Caco-2 (cell line): ENCODE results near the gene KLC1. TPM values are rescaled to one million over a fixed set of nuclear protein-coding genes. Genes with fewer than 3 reads are reported as not detected.
"Not testable (repeated sequence)": the region's sequence is repeated elsewhere in the genome, so short reads cannot be mapped to it uniquely, and the experiment has no call there.

Source experiments
- BruUV-seq: library from RNA; stranded (reverse); fragments of 400-500 nt; replicated peaks from 2 replicates; lab custom pipeline; 2021; lab: Mats Ljungman, UMichigan
- CTCF ChIA-PET: fragments of 300-600 bp; sonication (Branson Sonifier 250); formaldehyde crosslinking; loops from one replicate; lab custom pipeline; 2022; ENCODE audit warnings: antibody characterized with exemption; lab: Charles Lee
- POLR2A ChIA-PET: fragments of 300-600 bp; sonication (Branson Sonifier 250); formaldehyde crosslinking; loops from one replicate; lab custom pipeline; 2022; ENCODE audit warnings: antibody characterized with exemption; lab: Charles Lee
- DNase-seq, 2 experiments: peaks; one replicate each; pipeline versions ENCODE4 v3.0.0 to v3.0.0-alpha.2; 2020 to 2022
- H3K27me3 ChIP-seq: replicated peaks from 2 replicates; pipeline ENCODE4 v1.6.0; 2011; ENCODE audit warnings: low read length; ENCODE audit not compliant: control insufficient read depth, insufficient read depth
- H3K36me3 ChIP-seq: 2 replicates; pipeline ENCODE4 v1.5.1; 2011; ENCODE audit warnings: low read length; ENCODE audit not compliant: control insufficient read depth, insufficient read depth
- H3K4me1 ChIP-seq: fragments of 250-450 bp; sonication (Bioruptor Pico); 2 replicates; pipeline ENCODE4 v1.5.1; 2020; ENCODE audit warnings: mild to moderate bottlenecking
- H3K4me3 ChIP-seq: 2 replicates; pipeline ENCODE4 v1.5.1; 2011; ENCODE audit warnings: low read depth, mild to moderate bottlenecking, control low read depth, low read length
- H3K9me3 ChIP-seq: fragments of 250-450 bp; sonication (Bioruptor Pico); 2 replicates; pipeline ENCODE4 v1.5.1; 2020; ENCODE audit warnings: mild to moderate bottlenecking, moderate library complexity
- H3K27ac Mint-ChIP-seq: one replicate; pipeline ENCODE4 v1.8.0; 2022; ENCODE audit warnings: mixed read lengths; ENCODE audit not compliant: unreplicated experiment
- H3K27me3 Mint-ChIP-seq: one replicate; pipeline ENCODE4 v1.8.0; 2022; ENCODE audit warnings: mixed read lengths; ENCODE audit not compliant: insufficient read depth, unreplicated experiment
- H3K36me3 Mint-ChIP-seq: one replicate; pipeline ENCODE4 v1.8.0; 2022; ENCODE audit warnings: mild to moderate bottlenecking, mixed read lengths; ENCODE audit not compliant: insufficient read depth, unreplicated experiment
- H3K4me1 Mint-ChIP-seq: one replicate; pipeline ENCODE4 v1.8.0; 2022; ENCODE audit warnings: low read depth, mixed read lengths; ENCODE audit not compliant: unreplicated experiment
- H3K4me3 Mint-ChIP-seq: one replicate; pipeline ENCODE4 v1.8.0; 2022; ENCODE audit warnings: mild to moderate bottlenecking, moderate library complexity, mixed read lengths; ENCODE audit not compliant: unreplicated experiment
- H3K9me3 Mint-ChIP-seq: one replicate; pipeline ENCODE4 v1.8.0; 2022; ENCODE audit warnings: mixed read lengths; ENCODE audit not compliant: unreplicated experiment
- CTCF ChIP-seq, 2 experiments: fragments of 200-600 bp in 1 of 2; IDR thresholded peaks; 1 replicate in 1 of 2; 2 replicates in 1 of 2; pipeline versions ENCODE4 v1.5.1 to v1.8.0; 2011 to 2022; ENCODE audit warnings: antibody characterized with exemption in 1 of 2, control low read depth in 1 of 2, inconsistent platforms in 1 of 2, low read depth in 1 of 2, low read length in 1 of 2, mild to moderate bottlenecking in 1 of 2, moderate library complexity in 1 of 2; ENCODE audit not compliant: insufficient read depth in 1 of 2, severe bottlenecking in 1 of 2, unreplicated experiment in 1 of 2
- intact Hi-C: fragments of 100-400 bp; cut with micrococcal nuclease; formaldehyde crosslinking; loops from one replicate; pipeline ENCODE4 v1.10.0; 2022; ENCODE audit not compliant: unreplicated experiment
- total RNA-seq: library from RNA; stranded (reverse); gene quantifications from 2 replicates; pipeline ENCODE4 v1.2.3, GENCODE V29; 2022

The KLC1 gene
- total RNA-seq, 1 experiment from 2014 or later = 110 TPM

GRCh38 chr14:103651585-103651984 is 22.6 kb downstream of the KLC1 start:
- intact Hi-C loops = no loop called here
- peaks cover 23% of the 10 kb centered on the region for H3K36me3 Mint-ChIP-seq
- no peaks in the 10 kb centered on the region for H3K9me3 ChIP-seq
- TF ChIP-seq CTCF (IDR thresholded peaks at IDR 0.05; ENCODE audit: insufficient read depth in 1 of 2, low read depth in 1 of 2, low read length in 1 of 2, severe bottlenecking in 1 of 2, unreplicated experiment in 1 of 2) = no peak
- POLR2A ChIA-PET = no interaction called here
- no peak overlapping the region for H3K27ac Mint-ChIP-seq
- CTCF ChIA-PET = interaction anchor here (0.6 kb wide), 1 partner anchor 52 kb away, joined by 4 read pairs; no protein-coding TSS in a partner anchor
- no peak overlapping the region for H3K4me3 Mint-ChIP-seq
- no peaks in the 10 kb centered on the region for H3K27me3 ChIP-seq
- no TSS peak for BruUV-seq
- no peak for DNase-seq
- no peaks in the 10 kb centered on the region for H3K27me3 Mint-ChIP-seq
- no peak overlapping the region for H3K4me3 ChIP-seq
- no peaks in the 10 kb centered on the region for H3K4me1 Mint-ChIP-seq
- H3K9me3 Mint-ChIP-seq = no peaks in the 10 kb centered on the region
- peaks cover 2% of the 10 kb centered on the region for H3K36me3 ChIP-seq
- H3K4me1 ChIP-seq = no peaks in the 10 kb centered on the region

GRCh38 chr14:103652806-103653205 is 23.8 kb downstream of the KLC1 start:
- TF ChIP-seq CTCF (IDR thresholded peaks at IDR 0.05; ENCODE audit: insufficient read depth in 1 of 2, low read depth in 1 of 2, low read length in 1 of 2, severe bottlenecking in 1 of 2, unreplicated experiment in 1 of 2) = no peak
- no TSS peak for BruUV-seq
- Mint-ChIP-seq H3K9me3 (no peaks in the 10 kb centered on the region), H3K27ac (no peak overlapping the region), H3K4me3 (no peak overlapping the region), H3K4me1 (no peaks in the 10 kb centered on the region), H3K36me3 (peaks cover 31% of the 10 kb centered on the region), H3K27me3 (no peaks in the 10 kb centered on the region)
- Histone ChIP-seq H3K36me3 (peaks cover 2% of the 10 kb centered on the region), H3K27me3 (no peaks in the 10 kb centered on the region), H3K4me3 (no peak overlapping the region), H3K9me3 (no peaks in the 10 kb centered on the region), H3K4me1 (no peaks in the 10 kb centered on the region)
- CTCF ChIA-PET = no interaction called here
- POLR2A ChIA-PET = no interaction called here
- intact Hi-C loops = no loop called here
- DNase-seq = no peak

GRCh38 chr14:103653336-103653735 is 24.3 kb downstream of the KLC1 start:
- H3K27me3 Mint-ChIP-seq, H3K36me3 ChIP-seq, H3K27me3 ChIP-seq, H3K9me3 Mint-ChIP-seq, BruUV-seq, H3K27ac Mint-ChIP-seq, POLR2A ChIA-PET, H3K4me3 ChIP-seq, CTCF ChIA-PET, H3K4me3 Mint-ChIP-seq, H3K4me1 ChIP-seq, intact Hi-C loops, H3K4me1 Mint-ChIP-seq, H3K9me3 ChIP-seq, DNase-seq: not testable (repeated sequence)
- peaks cover 31% of the 10 kb centered on the region for H3K36me3 Mint-ChIP-seq

GRCh38 chr14:103653805-103654204 is 24.8 kb downstream of the KLC1 start:
- peaks cover 31% of the 10 kb centered on the region for H3K36me3 Mint-ChIP-seq

More at GRCh38 chr14:103653805-103654204, 24.8 kb downstream of the KLC1 start:
- no peaks in the 10 kb centered on the region for H3K4me1 Mint-ChIP-seq
- H3K4me3 Mint-ChIP-seq = no peak overlapping the region
- no TSS peak for BruUV-seq
- H3K36me3 ChIP-seq = peaks cover 2% of the 10 kb centered on the region
- DNase-seq = no peak
- TF ChIP-seq CTCF (IDR thresholded peaks at IDR 0.05; ENCODE audit: insufficient read depth in 1 of 2, low read depth in 1 of 2, low read length in 1 of 2, severe bottlenecking in 1 of 2, unreplicated experiment in 1 of 2) = no peak
- intact Hi-C loops = no loop called here
- CTCF ChIA-PET = no interaction called here
- no peaks in the 10 kb centered on the region for H3K27me3 ChIP-seq
- H3K27me3 Mint-ChIP-seq = no peaks in the 10 kb centered on the region
- H3K4me1 ChIP-seq = no peaks in the 10 kb centered on the region
- no peak overlapping the region for H3K4me3 ChIP-seq
- POLR2A ChIA-PET = no interaction called here
- H3K27ac Mint-ChIP-seq = no peak overlapping the region
- no peaks in the 10 kb centered on the region for H3K9me3 Mint-ChIP-seq
- no peaks in the 10 kb centered on the region for H3K9me3 ChIP-seq
